Hypothalamus (tissue), 51 donors: ENCODE results near the gene F5.
"Not testable (repeated sequence)": the region's sequence is repeated elsewhere in the genome, so short reads cannot be mapped to it uniquely, and the experiment has no call there.

Experiments
- DNase-seq, 51 donors: peaks; one replicate each; lab custom pipeline; 2025; lab: John Stamatoyannopoulos, UW

Gene F5

DNA sequence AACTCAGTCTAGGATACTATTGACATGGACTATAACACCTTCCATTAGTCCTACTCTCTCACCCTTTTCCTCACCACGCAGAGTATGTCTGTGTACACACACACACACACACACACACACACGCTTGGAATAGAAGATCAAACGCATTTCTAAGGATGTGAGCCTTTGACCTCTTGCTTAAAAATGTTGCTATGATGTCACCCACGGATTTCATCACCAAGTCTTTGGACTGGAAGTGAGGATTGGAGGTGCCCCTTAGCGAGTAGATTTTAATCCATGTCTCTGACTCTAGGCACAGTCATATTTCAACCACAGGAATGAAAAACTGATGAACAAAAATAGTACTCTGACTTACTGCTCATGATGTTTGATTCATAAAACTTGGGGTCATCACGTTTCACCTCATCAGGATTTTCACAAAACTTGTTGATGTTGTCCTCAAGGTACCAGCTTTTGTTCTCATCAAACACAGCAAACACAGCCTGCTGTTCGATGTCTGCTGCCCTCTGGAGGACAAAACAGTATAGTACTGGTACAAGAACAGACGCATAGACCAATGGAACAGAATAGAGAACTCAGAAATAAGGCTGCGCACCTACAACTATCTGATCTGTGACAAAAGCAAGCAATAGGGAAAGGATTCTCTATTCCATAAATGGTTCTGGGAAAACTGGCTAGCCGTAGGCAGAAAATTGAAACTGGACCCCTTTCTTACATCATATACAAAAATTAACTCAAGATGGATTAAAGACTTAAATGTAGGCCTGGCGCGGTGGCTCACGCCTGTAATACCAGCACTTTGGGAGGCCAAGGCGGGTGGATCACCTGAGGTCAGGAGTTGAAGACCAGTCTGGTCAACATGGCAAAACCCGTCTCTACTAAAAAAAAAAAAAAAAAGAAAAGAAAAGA is 39.9 kb downstream of the F5 start:
- peak in 33 of 51 donors; percentile 0 to 68 (median 30) for DNase-seq

DNA sequence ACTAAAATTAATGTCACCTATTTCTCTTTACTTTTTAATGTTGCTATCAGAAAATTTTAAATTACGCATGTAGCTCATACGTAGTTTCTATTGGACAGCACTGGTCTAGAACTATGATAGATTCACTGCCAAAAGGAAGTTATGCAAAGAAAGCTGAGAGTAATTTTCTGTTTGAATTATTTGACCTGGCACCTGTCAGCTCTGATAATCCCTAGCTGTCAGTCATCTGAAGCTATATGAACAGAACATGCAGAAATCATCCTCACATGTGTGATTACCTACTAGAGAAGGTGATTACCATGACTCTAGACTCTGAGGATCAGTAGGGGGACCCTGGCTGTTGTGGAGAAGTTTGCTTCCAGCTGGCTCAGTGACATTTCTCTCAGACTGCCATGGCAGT is 40.8 kb downstream of the F5 start:
- no peak for DNase-seq

DNA sequence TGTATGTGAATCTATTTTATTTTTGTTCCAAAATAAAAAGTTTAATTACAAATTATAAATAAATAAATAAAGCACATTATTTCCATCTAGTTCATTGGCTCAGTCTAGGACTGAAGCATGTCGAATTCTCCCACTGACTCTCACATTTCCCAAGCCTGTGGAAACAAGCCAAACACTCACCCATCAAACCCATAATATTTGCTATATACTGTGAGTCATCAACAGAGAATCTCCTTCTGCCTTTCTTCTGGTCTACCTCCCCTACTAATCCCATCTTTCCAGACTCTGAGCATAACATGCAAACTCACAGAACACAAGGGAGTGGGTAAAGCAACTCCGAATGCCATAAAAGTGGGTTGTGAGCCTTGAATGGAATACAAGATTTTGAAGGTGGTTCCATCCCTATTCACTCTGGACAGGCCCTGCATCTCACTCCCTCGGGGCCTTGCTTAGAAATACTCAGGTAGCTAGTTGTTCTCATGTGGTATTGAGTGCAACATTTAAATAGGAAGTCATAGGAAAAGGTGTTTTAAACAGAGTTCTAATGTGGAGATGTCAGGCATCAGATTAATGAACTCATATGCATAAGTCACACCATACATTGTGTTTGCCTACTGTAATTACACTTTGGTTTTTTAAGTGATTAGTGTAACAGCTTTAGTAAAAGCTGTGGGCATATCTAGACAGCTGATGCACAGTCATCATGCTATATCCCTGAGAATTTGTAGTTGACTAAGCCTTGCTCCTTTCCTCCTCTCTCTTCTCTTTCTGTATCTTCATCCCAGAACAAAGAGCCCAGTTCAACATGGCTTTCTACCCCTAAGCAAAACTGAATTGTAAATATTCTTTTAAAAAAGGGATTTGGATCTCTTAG is 47.0 kb downstream of the F5 start:
- no peak for DNase-seq

DNA sequence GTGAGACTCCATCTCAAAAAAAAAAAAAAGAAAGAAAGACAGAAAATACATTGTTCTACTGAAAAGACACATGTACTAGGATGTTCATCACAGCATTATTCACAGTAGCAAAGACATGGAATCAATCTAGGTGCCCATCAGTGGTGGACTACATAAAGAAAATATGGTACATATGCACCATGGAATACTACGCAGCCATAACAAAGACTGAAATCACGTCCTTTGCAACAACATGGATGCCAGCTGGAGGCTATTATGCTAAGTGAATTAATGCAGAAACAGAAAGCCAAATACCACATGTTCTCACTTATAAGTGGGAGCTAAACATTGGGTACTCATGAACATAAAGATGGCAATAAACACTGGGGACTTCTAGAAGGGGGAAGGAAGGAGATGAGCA is 51.6 kb downstream of the F5 start:
- no peak for DNase-seq

DNA sequence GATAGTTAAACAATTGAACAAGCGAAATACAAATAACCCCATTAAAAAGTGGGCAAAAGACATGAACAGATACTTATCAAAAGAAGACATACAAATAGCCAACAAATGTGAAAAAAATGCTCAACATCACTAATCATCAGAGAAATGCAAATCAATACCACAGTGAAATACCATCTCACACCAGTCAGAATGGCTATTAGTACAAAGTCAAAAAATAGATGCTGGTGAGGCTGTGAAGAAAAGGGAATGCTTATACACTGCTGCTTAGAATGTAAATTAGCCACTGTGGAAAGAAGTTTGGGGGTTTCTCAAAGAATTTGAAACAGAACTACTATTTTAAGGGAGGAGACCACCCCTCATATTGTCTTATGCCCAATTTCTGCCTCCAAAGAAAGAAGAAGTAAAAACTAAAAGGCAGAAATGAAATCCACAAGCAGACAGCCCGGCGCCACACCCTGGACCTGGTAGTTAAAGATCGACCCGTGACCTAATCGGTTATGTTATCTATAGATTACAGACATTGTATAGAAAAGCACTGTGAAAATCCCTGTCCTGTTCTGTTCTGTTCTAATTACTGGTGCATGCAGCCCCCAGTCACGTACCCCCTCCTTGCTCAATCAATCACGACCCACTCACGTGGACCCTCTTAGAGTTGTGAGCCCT is 52.6 kb downstream of the F5 start:
- not testable (repeated sequence) for DNase-seq

DNA sequence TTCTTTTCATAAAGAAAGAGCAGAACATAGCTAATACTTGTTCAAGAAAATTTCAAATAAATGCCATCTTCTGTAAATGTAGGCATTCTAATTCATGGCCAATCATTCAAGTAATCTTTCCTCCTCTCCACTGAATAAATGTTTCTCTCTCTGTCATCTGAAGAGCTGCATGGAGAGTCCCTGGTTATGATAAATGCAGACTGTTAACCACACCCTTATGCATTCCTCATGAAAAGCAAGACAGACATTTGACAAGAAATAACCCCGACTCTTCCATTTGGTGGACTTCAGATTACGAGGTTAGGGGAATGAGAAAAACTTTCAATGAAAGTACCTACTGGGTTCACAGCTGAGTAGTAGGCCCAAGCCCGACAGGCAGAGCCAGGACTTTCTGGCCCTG is 55.8 kb downstream of the F5 start:
- DNase-seq: no peak

DNA sequence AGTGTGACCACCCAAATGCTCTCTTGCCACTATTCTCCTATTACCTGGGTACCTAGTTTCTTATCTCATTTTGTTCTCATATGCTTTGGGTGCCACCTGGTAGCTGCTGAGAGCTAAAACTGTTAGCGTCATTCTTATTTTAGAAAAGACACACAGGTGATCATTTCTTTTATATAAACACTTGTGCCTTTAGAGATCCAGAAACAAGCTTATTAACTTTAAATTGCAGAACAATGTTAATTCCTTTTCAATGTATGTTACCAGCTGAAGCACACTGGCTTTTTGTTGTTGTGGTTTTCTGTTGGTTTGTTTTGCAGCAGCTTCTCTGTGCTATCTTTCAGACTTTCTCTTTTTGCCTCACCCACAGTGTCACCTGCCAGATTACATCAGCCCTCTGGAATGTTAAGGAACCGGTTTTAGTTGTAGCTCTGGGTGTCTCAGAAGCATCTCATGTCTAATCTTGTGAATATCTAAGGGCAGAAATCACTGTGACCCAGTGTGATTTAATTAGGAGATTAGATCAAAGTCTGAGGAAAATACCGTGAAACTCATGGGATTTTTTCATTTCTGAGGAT is 57.1 kb downstream of the F5 start:
- no peak for DNase-seq

DNA sequence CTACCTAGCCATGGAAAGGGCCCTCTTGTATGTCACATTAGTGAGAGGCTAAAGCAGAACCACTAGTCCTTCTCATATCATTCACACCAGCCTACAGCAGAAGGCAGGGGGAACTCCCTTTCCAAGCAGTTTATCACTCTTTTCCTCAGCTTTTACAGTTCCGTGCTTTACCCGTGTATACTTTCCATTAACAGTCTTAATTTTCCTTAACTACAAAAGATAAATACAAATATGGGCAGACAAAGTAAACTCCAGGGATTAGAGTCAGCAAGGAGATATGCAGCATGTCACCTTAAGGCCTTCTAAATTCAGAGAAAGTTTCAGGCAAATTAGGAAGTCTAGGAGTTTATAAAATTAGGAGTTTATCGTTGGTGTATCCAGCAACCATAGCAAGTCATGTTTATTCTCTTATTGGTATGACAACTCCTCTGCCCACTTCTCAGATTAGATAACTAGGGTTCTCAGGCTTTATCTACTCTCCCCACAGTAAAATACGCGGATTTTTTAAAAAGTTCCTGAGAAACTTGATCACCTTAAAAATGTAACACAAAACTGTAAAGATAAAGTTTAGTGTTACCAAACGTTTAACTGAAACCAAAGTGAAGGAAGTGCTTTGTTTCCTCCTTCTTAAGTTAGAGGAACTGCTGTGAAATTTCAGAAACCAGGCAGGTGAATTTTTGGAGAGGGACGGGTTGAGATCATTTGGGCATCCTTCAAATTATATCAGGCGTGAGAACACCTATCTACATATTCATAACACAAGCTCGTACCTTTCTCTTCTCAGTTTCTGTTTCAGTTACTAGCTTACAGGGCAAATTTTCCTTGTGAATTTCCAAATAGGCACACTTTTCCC is 57.8 kb downstream of the F5 start:
- no peak for DNase-seq

DNA sequence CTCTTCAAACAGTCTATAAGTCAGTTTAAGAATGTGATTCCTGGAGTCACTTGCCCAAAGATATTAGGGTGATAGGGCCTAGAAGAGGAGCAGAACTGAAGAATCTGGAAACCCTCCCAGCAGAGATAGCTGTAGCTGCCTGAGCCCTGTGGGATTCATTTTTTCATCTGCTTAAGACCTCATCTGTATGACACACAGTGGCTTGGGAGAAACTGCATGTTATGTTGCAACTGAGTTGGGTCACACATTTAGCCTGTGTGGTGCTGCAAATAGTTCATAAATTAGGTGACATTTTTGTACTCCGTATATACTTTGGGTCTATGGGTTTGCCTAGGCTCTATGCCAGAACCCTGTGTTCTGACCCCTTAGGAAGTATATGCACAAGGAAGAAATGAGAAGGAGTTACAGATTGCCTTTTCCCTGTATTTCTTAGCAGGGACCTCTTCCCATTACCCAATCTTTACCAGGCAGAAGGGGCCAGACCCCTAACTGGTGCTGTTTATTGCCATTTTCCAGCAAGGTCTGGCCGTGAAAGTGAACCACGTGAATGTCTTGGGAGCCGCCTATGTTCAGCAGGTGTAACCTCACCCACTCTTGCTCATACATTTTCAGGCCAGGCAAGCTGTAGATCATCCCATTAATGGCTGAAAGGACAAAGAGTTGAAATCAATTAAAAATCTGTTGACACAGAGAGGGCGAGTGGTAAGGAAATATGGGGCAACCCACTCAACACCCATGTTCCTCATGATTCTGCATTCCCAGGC is 58.6 kb downstream of the F5 start:
- no peak for DNase-seq

DNA sequence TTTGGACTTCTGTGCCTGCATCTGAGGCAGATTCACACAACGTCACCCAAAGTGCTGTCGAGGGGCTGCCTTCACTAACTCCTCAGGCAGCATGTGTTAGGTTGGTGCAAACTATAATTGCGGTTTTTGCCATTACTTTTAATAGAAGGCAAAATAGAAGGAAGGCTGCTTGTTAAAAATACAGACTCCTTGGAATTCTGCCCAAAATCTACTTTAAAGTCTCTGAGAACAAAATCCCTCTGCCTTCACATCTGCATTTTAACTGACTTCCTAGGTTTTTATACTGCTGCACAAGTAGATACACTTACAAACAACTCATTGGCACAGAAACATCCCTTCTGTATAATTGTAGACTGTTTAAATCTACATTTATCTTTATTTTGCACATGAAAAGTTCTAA is 59.3 kb downstream of the F5 start:
- DNase-seq: no peak

DNA sequence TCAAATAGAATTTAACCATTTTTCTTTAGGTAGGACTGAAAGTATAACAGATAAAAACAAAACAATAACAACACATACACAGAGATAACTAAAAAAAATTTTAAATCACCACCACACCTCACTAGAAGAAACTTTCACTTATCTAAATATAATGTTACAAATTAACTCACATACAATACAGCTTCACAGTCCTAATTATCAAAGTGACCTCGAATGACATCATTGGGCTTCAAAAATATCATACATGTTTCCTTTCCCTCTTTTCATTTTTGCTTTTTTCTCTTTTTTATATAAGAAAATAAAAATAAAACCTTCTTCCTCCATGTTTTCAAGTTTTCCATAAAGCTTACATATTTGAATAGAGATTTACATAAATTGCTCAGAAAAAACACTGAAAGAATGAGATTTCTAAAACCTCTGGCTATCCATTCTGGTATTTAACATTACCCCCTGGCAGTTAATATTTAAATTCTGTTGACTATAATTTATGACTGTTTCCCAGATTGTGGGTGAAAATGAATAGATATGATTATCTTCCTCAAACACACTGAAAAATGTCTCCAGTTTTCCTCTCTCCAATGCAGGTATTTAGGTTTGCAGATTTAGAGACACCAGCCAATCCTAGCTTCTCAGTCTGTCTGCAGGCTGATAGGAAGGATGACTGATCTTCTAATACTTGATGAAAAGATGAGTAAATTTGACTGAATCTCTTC is 60.0 kb downstream of the F5 start:
- no peak for DNase-seq

DNA sequence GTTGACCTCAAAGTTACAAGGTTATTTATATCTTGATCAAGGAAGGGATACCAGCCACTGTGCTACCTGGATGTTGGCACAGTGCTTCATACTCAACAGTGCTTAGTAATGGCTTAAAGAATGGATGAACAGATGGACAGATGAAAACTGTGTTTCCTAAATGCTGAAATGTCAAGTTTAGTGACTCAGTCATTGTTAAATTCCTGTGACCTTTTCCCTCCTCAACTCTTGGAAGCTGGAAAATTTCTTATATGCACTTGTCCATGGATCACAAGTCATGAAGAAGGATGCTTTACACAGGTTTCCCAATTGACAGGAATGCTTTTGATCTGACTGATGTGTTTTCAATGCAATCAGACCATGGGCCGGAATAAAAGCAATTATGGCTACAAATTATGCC is 60.9 kb downstream of the F5 start:
- no peak for DNase-seq

DNA sequence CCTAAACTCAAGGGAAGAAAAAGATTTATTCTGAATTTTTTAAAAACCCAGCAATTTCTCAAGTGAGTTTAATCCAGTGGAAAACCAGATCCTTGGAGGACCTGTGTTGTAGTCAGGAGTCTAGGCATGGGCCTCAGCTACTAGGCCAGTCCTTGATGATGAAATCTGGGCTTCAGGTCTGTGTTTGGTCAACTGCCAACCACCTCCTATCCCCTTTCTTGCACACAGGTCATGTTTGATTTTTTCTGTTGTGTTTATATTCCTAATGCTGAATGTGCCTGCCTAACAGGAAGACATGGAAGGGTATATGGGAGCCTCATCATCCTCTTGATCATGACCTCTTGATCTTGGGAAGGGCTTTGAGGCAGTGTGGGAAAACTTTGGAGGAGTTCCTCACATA is 62.4 kb downstream of the F5 start:
- DNase-seq: no peak

DNA sequence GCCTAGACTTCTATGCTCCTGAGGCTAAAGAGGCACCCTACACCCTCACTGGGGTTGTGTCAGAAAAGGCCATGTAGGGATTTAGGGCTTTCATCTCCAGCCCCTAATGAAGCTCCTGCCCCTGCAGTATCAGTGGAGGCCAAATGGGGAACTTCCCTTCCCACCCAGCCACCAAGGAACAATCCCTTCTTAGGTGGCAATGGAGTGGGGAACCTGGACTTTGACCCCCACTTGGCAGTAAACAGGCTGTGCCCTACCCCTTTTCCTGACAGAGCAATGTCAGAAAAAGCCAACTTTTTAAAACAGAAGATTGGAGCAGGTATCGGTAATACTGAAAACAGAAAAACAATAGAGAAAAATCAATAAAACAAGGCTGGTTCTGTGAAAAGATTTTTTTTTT is 65.1 kb downstream of the F5 start:
- DNase-seq: no peak

DNA sequence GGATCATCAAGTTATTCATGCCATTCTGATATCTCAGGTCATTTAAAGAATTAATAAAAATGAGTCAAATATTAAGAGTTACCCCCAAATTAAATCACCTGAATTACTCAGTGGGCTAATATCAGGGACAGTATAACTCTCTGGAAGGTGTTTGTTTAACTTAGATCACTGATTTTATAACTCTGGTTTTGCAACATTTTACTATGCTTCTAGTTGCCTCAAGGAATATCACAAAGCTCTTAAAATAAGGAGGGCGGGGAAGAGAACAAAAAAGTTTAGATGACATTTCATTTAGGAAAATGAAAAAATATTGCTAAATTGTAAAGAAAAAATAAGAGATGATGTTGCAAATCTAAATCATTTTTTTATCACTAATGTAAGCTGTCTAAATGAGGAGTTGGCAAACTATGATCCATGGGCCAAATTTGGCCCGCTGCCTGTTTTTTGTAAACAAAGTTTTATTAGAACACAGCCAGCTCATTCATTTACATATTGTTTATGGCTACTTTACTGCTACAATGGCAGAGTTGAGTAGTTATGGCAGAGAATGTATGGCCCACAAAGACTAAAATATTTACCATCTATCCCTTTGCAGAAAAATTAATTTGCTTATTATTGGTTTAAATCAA is 68.6 kb downstream of the F5 start:
- DNase-seq: peak in 1 of 51 donors; percentile 1

DNA sequence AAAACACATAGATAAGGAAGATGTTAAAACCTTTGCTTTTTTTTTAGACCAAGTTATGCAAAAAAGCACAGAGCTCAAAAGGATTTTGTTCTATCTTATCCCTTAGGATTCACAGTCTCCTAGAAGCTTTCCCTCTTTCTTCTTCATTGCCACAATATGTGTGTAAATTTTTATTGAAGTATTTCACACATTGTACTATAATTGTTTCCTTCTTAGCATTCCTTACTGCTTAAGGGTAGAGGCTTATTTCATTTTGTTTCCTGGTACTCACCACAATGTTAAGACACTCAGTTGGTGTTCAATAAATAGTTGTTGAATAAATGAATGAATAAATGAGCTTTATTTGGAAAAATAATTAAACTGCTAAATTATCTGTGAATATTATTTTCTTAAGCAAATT is 70.6 kb downstream of the F5 start:
- no peak for DNase-seq

DNA sequence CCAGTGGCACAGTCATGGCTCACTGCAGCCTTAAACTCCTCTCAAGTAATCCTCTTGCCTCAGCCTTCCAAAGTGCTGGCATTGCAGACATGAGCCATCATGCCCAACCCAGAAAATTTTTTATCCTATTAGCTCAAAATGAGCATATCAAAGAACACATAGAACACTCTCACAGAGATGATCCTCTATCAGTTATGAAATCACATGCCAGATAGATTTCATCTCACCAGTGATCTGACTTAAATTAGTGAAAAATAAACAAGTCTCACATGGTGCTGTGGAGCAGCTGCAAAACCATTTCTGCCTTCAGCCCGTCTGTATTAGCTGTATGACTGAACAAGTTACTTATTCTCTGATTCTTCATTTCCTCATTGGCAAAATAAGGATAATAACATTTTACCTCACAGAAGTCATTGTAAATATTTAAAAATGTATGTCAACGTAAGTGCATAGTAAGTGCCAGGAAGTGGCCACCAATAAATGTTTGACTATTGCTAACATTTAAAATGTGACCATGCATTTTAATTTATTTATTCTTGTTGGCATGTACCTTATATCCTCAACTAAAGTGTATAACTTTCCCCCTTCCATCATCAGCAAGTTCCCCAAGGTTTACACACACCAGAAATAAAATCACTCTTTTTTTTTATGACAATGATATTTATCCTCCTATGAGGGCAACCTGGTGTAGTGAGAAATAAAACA is 71.6 kb downstream of the F5 start:
- DNase-seq: no peak
